LNCAP (cell line): Measurements from ENCODE around the gene DCANP1.
A peak's percentile ranks its signal among the peaks of the same experiment; 100 is the strongest.

Experiments
- TF ChIP-seq, protein P1 (sequence below): fragments of 450-650 bp; IDR thresholded peaks from 2 replicates; pipeline ENCODE4 v1.5.1; 2017; ENCODE audit warnings: mild to moderate bottlenecking

DCANP1 gene

DNA sequence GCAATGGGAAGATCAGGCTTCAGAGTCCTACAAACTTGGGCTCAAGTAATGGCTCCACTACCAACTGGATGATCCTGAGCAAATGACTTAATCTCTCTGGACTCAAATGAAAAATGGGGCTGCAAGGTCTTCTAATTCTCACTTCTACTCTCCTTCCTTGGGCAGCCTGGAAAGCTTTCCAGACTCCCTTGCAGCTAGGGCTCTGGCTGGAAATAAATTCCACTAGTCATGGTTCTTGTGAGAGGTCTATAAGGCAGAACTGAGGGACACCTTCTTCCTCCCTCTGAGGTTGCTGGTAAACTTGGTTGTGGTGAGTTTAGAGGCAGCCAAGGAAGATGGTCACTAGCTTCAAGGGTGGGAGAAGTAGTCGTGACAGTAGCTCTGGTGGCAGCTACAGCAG is 18.6 kb downstream of the DCANP1 start:
- TF ChIP-seq, protein P1, sequence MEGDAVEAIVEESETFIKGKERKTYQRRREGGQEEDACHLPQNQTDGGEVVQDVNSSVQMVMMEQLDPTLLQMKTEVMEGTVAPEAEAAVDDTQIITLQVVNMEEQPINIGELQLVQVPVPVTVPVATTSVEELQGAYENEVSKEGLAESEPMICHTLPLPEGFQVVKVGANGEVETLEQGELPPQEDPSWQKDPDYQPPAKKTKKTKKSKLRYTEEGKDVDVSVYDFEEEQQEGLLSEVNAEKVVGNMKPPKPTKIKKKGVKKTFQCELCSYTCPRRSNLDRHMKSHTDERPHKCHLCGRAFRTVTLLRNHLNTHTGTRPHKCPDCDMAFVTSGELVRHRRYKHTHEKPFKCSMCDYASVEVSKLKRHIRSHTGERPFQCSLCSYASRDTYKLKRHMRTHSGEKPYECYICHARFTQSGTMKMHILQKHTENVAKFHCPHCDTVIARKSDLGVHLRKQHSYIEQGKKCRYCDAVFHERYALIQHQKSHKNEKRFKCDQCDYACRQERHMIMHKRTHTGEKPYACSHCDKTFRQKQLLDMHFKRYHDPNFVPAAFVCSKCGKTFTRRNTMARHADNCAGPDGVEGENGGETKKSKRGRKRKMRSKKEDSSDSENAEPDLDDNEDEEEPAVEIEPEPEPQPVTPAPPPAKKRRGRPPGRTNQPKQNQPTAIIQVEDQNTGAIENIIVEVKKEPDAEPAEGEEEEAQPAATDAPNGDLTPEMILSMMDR = no peak

GRCh38 chr5:135426102-135427082 is 20.8 kb downstream of the DCANP1 start:
- TF ChIP-seq, protein P1 = peak; percentile 87

GRCh38 chr5:135425641-135426040 is 21.5 kb downstream of the DCANP1 start:
- TF ChIP-seq, protein P1 = no peak

DNA sequence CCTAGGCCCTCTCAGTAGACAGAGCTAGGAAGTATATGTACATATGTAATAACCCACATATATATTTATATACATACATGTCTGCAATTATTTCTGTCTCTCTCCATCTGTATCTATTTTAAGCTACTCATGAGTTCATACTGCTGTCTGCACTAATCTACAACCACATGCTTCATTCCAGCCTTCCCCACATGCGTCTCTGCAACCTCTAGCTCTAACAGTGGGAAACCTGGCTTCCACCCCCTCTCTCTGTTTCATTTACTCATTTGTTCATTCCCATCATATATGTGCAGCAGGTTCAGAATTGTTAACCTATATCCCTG is 23.3 kb downstream of the DCANP1 start:
- TF ChIP-seq, protein P1 = no peak

DNA sequence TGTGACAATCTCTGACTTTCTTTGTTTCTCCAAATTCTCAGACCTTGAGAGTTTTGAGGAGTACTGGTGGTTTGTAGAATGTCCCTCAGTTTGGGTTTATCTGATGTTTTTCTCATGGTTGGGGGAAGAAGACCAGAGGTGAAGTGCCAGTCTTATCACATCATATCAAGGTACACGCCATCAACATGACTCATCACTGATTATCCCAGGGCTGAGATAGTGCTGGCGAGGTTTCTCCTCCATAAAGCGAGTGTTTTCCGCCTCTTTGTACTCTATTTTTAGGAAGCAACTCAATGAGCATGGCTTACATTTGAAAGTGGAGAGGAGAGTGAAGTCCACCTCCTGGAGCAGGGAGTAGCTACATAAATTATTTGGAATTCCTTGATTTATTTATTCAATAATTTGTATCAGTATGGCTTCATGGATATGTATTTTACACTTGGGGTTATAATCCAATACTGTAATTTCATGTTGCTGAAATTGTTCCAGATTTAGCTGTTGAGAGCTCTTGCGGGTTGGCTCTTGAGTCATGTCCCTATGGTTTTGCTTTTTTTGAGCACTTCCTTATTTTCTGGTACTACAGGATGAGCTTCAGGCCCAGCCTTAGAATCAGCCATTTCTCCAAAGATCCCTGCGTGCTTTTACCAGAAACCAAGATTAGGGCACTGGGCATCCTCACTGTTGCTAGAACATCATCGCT is 23.9 kb downstream of the DCANP1 start:
- TF ChIP-seq, protein P1 = no peak

GRCh38 chr5:135422419-135422818 is 24.7 kb downstream of the DCANP1 start:
- TF ChIP-seq, protein P1 = no peak

GRCh38 chr5:135417083-135417482 is 30.1 kb downstream of the DCANP1 start:
- TF ChIP-seq, protein P1 = no peak
